ENCODE measurements around the gene MOB3A.

Gene MOB3A

DNA sequence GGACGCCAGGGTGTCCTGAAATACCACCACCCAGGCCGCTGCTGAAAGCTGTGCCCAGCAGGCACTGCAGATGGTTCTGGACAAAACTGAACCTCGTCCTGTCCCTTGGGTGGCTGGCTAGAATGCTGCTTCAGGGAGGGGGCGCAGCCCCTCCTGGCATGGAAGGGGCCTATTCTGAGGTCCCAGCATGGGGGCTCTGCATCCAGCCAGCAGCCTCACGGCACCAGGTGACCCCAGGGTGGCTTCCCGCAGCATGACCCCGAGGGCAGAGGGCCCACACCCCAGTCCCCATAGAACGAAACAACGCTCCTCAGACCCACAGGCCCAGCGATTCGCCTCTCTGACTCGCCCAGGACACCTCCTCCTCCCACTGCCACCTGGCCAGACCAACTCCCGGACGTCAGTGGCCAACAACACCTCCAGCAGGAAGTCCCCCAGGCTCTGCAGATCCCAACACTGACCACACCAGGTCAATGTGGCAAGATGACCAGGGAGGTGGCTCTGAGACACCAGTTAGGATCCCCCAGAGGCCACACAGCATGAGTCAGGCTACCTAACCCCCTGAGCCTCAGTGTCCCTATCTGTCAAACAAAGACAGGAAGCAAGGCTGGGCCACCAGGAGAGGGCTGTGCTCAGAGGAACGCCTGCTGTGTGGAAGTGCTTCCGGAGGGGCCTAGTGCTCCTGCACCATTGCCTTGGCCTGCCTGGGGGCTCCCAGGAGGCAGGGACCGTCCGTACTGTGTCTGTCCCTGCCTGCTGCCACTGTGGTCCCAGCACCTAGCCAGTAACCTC lies 51.2 kb downstream of the MOB3A start:
- no peaks in the 10 kb centered on the region for H3K9me3 Mint-ChIP-seq
- TF ChIP-seq CTCF (IDR thresholded peaks at IDR 0.05; ENCODE audit: unreplicated experiment in 3 of 3): no peak
- H3K4me1 Mint-ChIP-seq: peaks cover 5% of the 10 kb centered on the region
- H3K27me3 Mint-ChIP-seq (ENCODE audit: low read depth): no peaks in the 10 kb centered on the region
- H3K36me3 Mint-ChIP-seq (ENCODE audit: low read depth): peaks cover 3% of the 10 kb centered on the region
- H3K4me3 Mint-ChIP-seq: no peak overlapping the region
- H3K27ac Mint-ChIP-seq: no peak overlapping the region

- Mint-ChIP-seq H3K36me3 (ENCODE audit: low read depth) (peaks cover 3% of the 10 kb centered on the region), H3K4me1 (no peaks in the 10 kb centered on the region), H3K27ac (no peak overlapping the region), H3K27me3 (ENCODE audit: low read depth) (no peaks in the 10 kb centered on the region), H3K9me3 (no peaks in the 10 kb centered on the region), H3K4me3 (peak overlapping the region in 1 of 3 experiments; percentile 34)
- TF ChIP-seq CTCF (IDR thresholded peaks at IDR 0.05; ENCODE audit: unreplicated experiment in 3 of 3): no peak
Observed at GRCh38 chr19:2043961-2044708, 52.0 kb downstream of the MOB3A start.

- no peaks in the 10 kb centered on the region for H3K9me3 Mint-ChIP-seq
- H3K4me3 Mint-ChIP-seq: peak overlapping the region; percentile 21 to 43 (median 32)
- H3K27ac Mint-ChIP-seq: peak overlapping the region in 2 of 3 experiments; percentile 42 to 51
- peaks cover 3% of the 10 kb centered on the region for H3K36me3 Mint-ChIP-seq (ENCODE audit: low read depth)
- H3K4me1 Mint-ChIP-seq: no peaks in the 10 kb centered on the region
- no peak for TF ChIP-seq CTCF (IDR thresholded peaks at IDR 0.05; ENCODE audit: unreplicated experiment in 3 of 3)
- no peaks in the 10 kb centered on the region for H3K27me3 Mint-ChIP-seq (ENCODE audit: low read depth)
Observed at GRCh38 chr19:2043251-2043641, 52.9 kb downstream of the MOB3A start.

GRCh38 chr19:2042485-2043250 lies 53.5 kb downstream of the MOB3A start:
- H3K27me3 Mint-ChIP-seq (ENCODE audit: low read depth): no peaks in the 10 kb centered on the region
- H3K36me3 Mint-ChIP-seq (ENCODE audit: low read depth): peaks cover 5% of the 10 kb centered on the region
- H3K4me1 Mint-ChIP-seq: no peaks in the 10 kb centered on the region
- no peaks in the 10 kb centered on the region for H3K9me3 Mint-ChIP-seq
- no peak overlapping the region for H3K27ac Mint-ChIP-seq
- no peak for TF ChIP-seq CTCF (IDR thresholded peaks at IDR 0.05; ENCODE audit: unreplicated experiment in 3 of 3)
- H3K4me3 Mint-ChIP-seq: peak overlapping the region in 1 of 3 experiments; percentile 53

- H3K4me1 Mint-ChIP-seq: no peaks in the 10 kb centered on the region
- no peaks in the 10 kb centered on the region for H3K27me3 Mint-ChIP-seq (ENCODE audit: low read depth)
- no peaks in the 10 kb centered on the region for H3K9me3 Mint-ChIP-seq
- no peak for TF ChIP-seq CTCF (IDR thresholded peaks at IDR 0.05; ENCODE audit: unreplicated experiment in 3 of 3)
- peak overlapping the region in 2 of 3 experiments; percentile 26 to 66 for H3K4me3 Mint-ChIP-seq
- H3K36me3 Mint-ChIP-seq (ENCODE audit: low read depth): peaks cover 7% of the 10 kb centered on the region
- H3K27ac Mint-ChIP-seq: no peak overlapping the region
Observed at GRCh38 chr19:2041683-2042484, 54.2 kb downstream of the MOB3A start.
